Progenitor cell of endocrine pancreas (in vitro differentiated cells): ENCODE results near the gene IL1RAP. TPM values are rescaled to one million over a fixed set of nuclear protein-coding genes. Genes with fewer than 3 reads are reported as not detected.

Experiments
- DNase-seq: peaks from one replicate; pipeline ENCODE4 v3.0.0; 2021; ENCODE audit warnings: low spot score; ENCODE audit not compliant: unreplicated experiment
- H3K27ac Mint-ChIP-seq: 2 replicates; pipeline ENCODE4 v1.8.0; 2021; ENCODE audit warnings: mild to moderate bottlenecking, moderate library complexity, mixed read lengths
- H3K27me3 Mint-ChIP-seq: 2 replicates; pipeline ENCODE4 v1.8.0; 2021; ENCODE audit warnings: mixed read lengths
- H3K36me3 Mint-ChIP-seq: 2 replicates; pipeline ENCODE4 v1.8.0; 2022; ENCODE audit warnings: mixed read lengths; ENCODE audit not compliant: insufficient read depth
- H3K4me1 Mint-ChIP-seq: 2 replicates; pipeline ENCODE4 v1.8.0; 2021; ENCODE audit warnings: low read depth, mixed read lengths
- H3K4me3 Mint-ChIP-seq: 2 replicates; pipeline ENCODE4 v1.8.0; 2021; ENCODE audit warnings: low read depth, mild to moderate bottlenecking, moderate library complexity, mixed read lengths
- H3K9me3 Mint-ChIP-seq: 2 replicates; pipeline ENCODE4 v1.8.0; 2021; ENCODE audit warnings: low read depth, mixed read lengths
- total RNA-seq: library from RNA; stranded (reverse); gene quantifications from 2 replicates; pipeline ENCODE4 v1.2.1, GENCODE V29; 2021
- TF ChIP-seq, protein P1 (sequence below): fragments of 200-600 bp; sonication (generic); IDR thresholded peaks from one replicate; pipeline ENCODE4 v1.5.0; 2021; ENCODE audit warnings: antibody characterized with exemption, mild to moderate bottlenecking; ENCODE audit not compliant: unreplicated experiment

IL1RAP gene
- total RNA-seq, 1 donor from 2014 or later: 20.0 TPM

DNA sequence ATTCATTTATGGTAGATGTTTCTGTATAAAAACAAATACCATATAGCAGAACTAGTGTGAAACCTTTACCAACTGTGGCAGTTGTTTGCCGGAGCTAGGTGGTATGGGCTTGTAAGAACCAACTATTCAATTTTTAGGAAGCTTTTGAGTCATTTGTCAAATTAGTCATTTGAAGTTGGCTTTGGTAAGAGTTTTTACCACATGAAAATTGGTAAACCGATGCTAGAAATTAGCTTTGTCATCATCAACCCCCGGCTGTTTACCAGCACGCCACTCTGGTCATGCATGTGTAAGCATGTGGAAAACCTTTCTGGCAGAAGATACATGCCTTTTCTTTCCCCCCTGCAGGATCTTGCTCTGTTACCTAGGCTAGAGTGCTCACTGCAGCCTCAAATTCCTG, 63.3 kb downstream of the IL1RAP start:
- Mint-ChIP-seq H3K4me1 (peaks cover 7% of the 10 kb centered on the region), H3K4me3 (no peak overlapping the region), H3K27me3 (no peaks in the 10 kb centered on the region), H3K36me3 (peaks cover 12% of the 10 kb centered on the region), H3K9me3 (peaks cover 10% of the 10 kb centered on the region), H3K27ac (no peak overlapping the region)
- DNase-seq: no peak
- TF ChIP-seq, protein P1, sequence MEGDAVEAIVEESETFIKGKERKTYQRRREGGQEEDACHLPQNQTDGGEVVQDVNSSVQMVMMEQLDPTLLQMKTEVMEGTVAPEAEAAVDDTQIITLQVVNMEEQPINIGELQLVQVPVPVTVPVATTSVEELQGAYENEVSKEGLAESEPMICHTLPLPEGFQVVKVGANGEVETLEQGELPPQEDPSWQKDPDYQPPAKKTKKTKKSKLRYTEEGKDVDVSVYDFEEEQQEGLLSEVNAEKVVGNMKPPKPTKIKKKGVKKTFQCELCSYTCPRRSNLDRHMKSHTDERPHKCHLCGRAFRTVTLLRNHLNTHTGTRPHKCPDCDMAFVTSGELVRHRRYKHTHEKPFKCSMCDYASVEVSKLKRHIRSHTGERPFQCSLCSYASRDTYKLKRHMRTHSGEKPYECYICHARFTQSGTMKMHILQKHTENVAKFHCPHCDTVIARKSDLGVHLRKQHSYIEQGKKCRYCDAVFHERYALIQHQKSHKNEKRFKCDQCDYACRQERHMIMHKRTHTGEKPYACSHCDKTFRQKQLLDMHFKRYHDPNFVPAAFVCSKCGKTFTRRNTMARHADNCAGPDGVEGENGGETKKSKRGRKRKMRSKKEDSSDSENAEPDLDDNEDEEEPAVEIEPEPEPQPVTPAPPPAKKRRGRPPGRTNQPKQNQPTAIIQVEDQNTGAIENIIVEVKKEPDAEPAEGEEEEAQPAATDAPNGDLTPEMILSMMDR: no peak

DNA sequence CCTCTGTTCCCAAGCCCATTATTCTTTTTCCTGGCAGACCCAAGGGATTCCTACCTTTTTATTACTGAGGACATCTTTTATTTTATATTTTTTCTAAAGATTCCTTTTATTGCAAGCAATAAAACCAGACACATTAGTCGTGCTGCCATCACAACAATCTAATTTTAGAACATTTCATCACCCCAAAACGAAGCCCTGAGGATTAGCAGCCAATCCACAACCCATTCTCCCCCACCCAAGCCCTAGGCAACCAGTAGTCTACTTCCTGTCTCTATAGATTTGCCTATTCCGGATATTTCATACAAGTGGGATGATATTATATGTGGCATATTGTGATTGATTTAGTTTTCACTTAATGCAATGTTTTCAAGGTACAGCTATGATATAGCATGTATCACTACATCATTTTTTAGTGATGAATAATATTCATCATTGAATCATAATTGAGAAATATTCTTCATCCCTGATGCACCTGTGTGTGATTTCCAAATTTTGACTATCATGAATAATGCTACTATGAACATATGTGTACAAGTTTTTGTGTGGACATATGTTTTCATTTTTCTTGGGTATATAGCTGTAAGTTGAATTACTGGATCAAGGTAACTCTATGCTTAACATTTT, 65.7 kb downstream of the IL1RAP start:
- Mint-ChIP-seq H3K36me3 (peaks cover 12% of the 10 kb centered on the region), H3K4me1 (peaks cover 7% of the 10 kb centered on the region), H3K27me3 (no peaks in the 10 kb centered on the region), H3K27ac (no peak overlapping the region), H3K9me3 (peaks cover 10% of the 10 kb centered on the region), H3K4me3 (no peak overlapping the region)
- DNase-seq: no peak
- TF ChIP-seq, protein P1: no peak

DNA sequence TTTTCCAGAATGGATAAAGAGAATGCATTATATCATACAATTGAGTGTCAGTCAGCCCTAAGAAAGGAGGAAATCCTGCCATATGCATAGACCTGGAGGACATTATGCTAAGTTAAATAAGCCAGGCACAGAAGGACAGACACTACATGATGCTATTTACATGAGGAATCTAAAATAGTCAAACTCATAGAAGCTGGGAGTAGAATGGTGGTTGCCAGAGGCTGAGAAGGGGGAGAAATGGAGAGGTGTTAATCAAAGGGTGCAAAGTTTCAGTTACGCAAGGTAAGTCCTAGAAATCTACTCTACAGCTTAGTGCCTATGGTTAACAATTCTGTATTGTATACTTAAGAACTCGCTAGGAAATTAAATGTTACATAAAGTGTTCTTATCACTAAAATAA, 66.5 kb downstream of the IL1RAP start:
- DNase-seq: no peak
- H3K27ac Mint-ChIP-seq: no peak overlapping the region
- peaks cover 10% of the 10 kb centered on the region for H3K9me3 Mint-ChIP-seq
- H3K27me3 Mint-ChIP-seq: no peaks in the 10 kb centered on the region
- peaks cover 7% of the 10 kb centered on the region for H3K4me1 Mint-ChIP-seq
- H3K4me3 Mint-ChIP-seq: no peak overlapping the region
- TF ChIP-seq, protein P1: no peak
- H3K36me3 Mint-ChIP-seq: peaks cover 11% of the 10 kb centered on the region

GRCh38 chr3:190581041-190581541, 67.2 kb downstream of the IL1RAP start:
- DNase-seq: no peak
- Mint-ChIP-seq H3K4me3 (no peak overlapping the region), H3K27ac (no peak overlapping the region), H3K4me1 (peaks cover 11% of the 10 kb centered on the region), H3K27me3 (no peaks in the 10 kb centered on the region), H3K36me3 (peaks cover 7% of the 10 kb centered on the region), H3K9me3 (peaks cover 10% of the 10 kb centered on the region)
- TF ChIP-seq, protein P1: no peak

DNA sequence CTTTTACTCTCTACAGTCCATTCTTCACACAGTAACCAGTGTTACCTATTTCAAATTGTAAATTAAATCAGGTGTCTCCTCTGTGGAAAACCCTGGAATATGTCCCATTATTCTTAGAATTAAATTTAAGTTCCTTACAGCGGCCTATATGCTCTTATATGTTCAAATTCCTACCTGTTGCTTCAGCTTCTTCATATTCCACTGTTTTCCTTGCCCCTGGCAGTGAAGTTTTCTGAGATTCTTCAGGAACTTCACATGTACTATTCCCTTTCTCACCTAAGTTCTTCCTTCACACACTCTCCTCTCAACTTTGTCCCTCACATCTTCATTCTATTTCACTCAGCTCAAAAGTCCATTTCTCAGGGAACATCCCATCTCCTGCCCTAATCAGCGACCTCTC, 68.8 kb downstream of the IL1RAP start:
- H3K27ac Mint-ChIP-seq: no peak overlapping the region
- no peaks in the 10 kb centered on the region for H3K27me3 Mint-ChIP-seq
- H3K4me3 Mint-ChIP-seq: no peak overlapping the region
- H3K4me1 Mint-ChIP-seq: peaks cover 18% of the 10 kb centered on the region
- peaks cover 9% of the 10 kb centered on the region for H3K36me3 Mint-ChIP-seq
- peaks cover 10% of the 10 kb centered on the region for H3K9me3 Mint-ChIP-seq
- DNase-seq: no peak
- TF ChIP-seq, protein P1: no peak
